H7 (cell line): ENCODE results near the gene WDFY1. TPM values are rescaled to one million over a fixed set of nuclear protein-coding genes. Genes with fewer than 3 reads are reported as not detected.
"Not testable (repeated sequence)": the region's sequence is repeated elsewhere in the genome, so short reads cannot be mapped to it uniquely, and the experiment has no call there.

Source experiments
- DNase-seq: peaks from one replicate; pipeline ENCODE4 v3.0.0; 2012
- H3K27me3 ChIP-seq: 2 replicates; pipeline ENCODE4 v1.6.0; 2011; ENCODE audit warnings: mild to moderate bottlenecking, low read length; ENCODE audit not compliant: control insufficient read depth, insufficient read depth
- H3K36me3 ChIP-seq: replicated peaks from 2 replicates; pipeline ENCODE4 v1.5.1; 2011; ENCODE audit warnings: low read length; ENCODE audit not compliant: control insufficient read depth, insufficient read depth
- H3K4me3 ChIP-seq: 2 replicates; pipeline ENCODE4 v1.5.1; 2011; ENCODE audit warnings: low read depth, mild to moderate bottlenecking, control low read depth, low read length, moderate library complexity; ENCODE audit not compliant: insufficient read depth
- total RNA-seq: library from RNA; depleted of rRNA; stranded (reverse); fragments of >200 nt; shearing (Covaris generic); gene quantifications from 2 replicates; pipeline ENCODE4 v1.2.3, GENCODE V29; 2014

Gene WDFY1
- total RNA-seq, 1 experiment from 2014 or later: 88.8 TPM

- no peak for DNase-seq
- H3K4me3 ChIP-seq: no peak overlapping the region
- peaks cover 26% of the 10 kb centered on the region for H3K36me3 ChIP-seq
- H3K27me3 ChIP-seq: no peaks in the 10 kb centered on the region
Measured at GRCh38 chr2:223877721-223878410, 67.3 kb downstream of the WDFY1 start.

DNA sequence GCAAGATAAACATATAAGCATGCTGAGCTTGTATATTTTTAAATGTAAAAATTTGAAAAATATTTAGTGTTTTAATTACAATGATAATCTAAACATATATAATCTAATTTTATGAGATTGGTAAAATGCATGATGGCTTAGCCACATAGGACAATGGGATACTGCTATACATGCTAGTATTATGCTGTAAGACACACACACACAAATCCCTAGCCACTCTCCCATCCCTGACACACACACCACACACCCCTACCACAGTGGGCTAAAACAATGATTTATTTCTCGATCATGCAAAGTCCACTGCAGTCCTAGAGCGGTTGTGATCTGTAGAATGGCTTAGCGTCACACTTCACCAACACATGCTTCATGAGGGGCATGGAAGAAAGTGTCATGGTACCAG lies 71.5 kb downstream of the WDFY1 start:
- DNase-seq: no peak
- Histone ChIP-seq H3K27me3 (no peaks in the 10 kb centered on the region), H3K4me3 (no peak overlapping the region), H3K36me3 (peaks cover 14% of the 10 kb centered on the region)

GRCh38 chr2:223872772-223873171 lies 72.4 kb downstream of the WDFY1 start:
- not testable (repeated sequence) for H3K4me3 ChIP-seq, H3K27me3 ChIP-seq, DNase-seq, H3K36me3 ChIP-seq

DNA sequence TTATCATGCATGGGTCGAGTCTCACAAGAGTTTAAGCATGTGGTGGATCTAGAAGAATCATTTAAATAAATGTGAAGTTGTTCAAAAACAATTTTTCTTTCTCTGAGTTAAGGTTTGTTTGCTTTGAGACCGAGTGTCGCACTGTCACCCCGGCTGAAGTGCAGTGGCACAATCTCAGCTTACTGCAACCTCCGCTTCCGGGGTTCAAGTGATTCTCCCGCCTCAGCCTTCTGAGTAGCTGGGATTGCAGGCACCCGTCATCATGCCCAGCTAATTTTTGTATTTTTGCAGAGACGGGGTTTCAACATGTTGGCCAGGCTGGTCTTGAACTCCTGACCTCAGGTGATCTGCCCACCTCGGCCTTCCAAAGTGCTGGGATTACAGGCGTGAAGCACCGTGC lies 73.5 kb downstream of the WDFY1 start:
- not testable (repeated sequence) for H3K27me3 ChIP-seq, H3K4me3 ChIP-seq, DNase-seq, H3K36me3 ChIP-seq

- Histone ChIP-seq H3K27me3 (no peaks in the 10 kb centered on the region), H3K4me3 (no peak overlapping the region), H3K36me3 (peaks cover 3% of the 10 kb centered on the region)
- DNase-seq: no peak
Measured at GRCh38 chr2:223870840-223871611, 74.1 kb downstream of the WDFY1 start.

- H3K4me3 ChIP-seq: no peak overlapping the region
- H3K36me3 ChIP-seq: no peaks in the 10 kb centered on the region
- no peaks in the 10 kb centered on the region for H3K27me3 ChIP-seq
- DNase-seq: no peak
Measured at GRCh38 chr2:223868005-223868404, 77.1 kb downstream of the WDFY1 start.

GRCh38 chr2:223865907-223866508 lies 79.1 kb downstream of the WDFY1 start:
- no peak overlapping the region for H3K4me3 ChIP-seq
- H3K36me3 ChIP-seq: no peaks in the 10 kb centered on the region
- no peaks in the 10 kb centered on the region for H3K27me3 ChIP-seq
- no peak for DNase-seq

DNA sequence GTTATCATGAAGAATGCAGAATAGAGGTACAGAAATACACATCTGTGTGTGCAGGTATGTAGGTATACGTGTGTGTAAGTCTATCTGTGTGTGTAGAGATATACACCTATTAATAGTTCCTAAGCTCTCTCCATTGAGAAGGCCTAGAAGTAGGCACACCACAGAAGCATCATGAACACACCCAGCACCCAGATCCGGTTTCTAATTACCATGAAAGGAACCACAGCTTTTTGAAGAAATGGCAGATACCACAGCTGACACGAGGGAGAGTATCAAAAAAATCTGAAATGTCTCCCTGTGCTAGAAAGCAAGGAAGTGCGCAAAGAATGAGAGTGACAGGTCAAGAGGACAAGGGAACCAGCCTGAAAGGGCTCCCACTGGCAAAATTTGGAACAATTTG lies 80.0 kb downstream of the WDFY1 start:
- no peak for DNase-seq
- H3K4me3 ChIP-seq: no peak overlapping the region
- no peaks in the 10 kb centered on the region for H3K36me3 ChIP-seq
- H3K27me3 ChIP-seq: no peaks in the 10 kb centered on the region

DNA sequence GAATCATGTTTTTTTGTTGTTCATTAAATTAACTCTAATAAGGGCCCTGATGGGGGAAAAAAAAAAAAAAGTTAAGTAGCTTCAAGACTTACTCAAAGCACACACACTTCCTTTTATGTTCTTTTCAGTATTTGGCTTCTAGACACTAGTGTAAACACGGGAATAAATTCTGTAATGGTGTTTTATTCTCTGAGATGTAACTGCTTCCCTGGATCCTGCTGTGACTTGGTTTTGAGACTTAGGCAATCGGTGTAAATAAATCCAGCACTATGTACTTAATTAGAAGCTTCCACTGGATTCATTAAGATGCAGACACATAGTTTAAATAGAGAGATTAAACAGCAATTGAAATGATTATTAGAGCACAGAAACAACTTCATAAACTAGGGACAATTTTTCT lies 81.6 kb downstream of the WDFY1 start:
- no peaks in the 10 kb centered on the region for H3K27me3 ChIP-seq
- DNase-seq: no peak
- H3K36me3 ChIP-seq: no peaks in the 10 kb centered on the region
- H3K4me3 ChIP-seq: no peak overlapping the region

GRCh38 chr2:223860809-223861738 lies 84.1 kb downstream of the WDFY1 start:
- Histone ChIP-seq H3K36me3 (no peaks in the 10 kb centered on the region), H3K4me3 (no peak overlapping the region), H3K27me3 (no peaks in the 10 kb centered on the region)
- DNase-seq: no peak

- no peaks in the 10 kb centered on the region for H3K27me3 ChIP-seq
- no peak for DNase-seq
- no peaks in the 10 kb centered on the region for H3K36me3 ChIP-seq
- no peak overlapping the region for H3K4me3 ChIP-seq
Measured at GRCh38 chr2:223859070-223859469, 86.1 kb downstream of the WDFY1 start.

- no peak overlapping the region for H3K4me3 ChIP-seq
- no peaks in the 10 kb centered on the region for H3K36me3 ChIP-seq
- no peak for DNase-seq
- no peaks in the 10 kb centered on the region for H3K27me3 ChIP-seq
Measured at GRCh38 chr2:223856584-223856983, 88.6 kb downstream of the WDFY1 start.

DNA sequence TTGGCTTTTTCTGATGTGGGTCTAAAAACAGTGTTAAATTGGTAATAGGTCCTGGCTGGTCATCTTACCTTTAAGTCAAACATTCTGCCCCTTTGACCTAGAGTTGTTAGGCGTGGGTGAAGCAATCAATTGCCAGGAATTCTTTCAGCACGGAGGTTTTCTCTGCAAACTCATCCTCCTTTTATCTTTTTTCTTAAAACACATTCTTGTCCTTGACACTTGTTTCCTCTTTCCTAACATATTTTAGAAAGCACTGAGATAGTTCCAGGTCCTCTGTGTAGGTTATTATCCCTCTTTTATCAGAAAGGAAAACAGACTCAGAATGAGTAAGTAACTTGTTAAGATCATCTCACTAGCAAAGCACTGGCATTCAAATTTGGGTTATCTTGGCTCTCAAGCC lies 89.1 kb downstream of the WDFY1 start:
- H3K36me3 ChIP-seq: no peaks in the 10 kb centered on the region
- H3K4me3 ChIP-seq: no peak overlapping the region
- DNase-seq: no peak
- H3K27me3 ChIP-seq: no peaks in the 10 kb centered on the region

GRCh38 chr2:223855426-223855825 lies 89.7 kb downstream of the WDFY1 start:
- H3K36me3 ChIP-seq: no peaks in the 10 kb centered on the region
- DNase-seq: no peak
- no peaks in the 10 kb centered on the region for H3K27me3 ChIP-seq
- no peak overlapping the region for H3K4me3 ChIP-seq
